ENCODE data around the gene RAB11FIP4.

DNA sequence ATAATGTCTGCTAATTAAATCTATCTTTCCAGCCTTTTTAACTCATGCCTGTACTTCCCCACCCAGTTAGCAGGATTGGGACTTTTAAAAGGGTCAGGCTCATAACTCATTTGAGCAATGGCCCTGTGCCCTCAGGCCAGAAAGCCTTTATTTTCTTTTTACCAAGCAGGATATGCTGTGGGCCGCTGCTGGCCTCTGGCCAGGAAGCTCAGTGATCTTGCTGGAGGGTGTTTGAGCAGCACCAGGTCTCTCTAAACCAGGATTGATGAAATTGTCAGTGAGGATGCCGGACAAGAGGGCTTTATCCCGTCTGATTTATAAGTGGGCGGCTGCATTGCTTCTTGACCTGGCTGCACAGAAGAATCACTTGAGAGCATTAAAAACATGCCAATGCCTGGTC lies 187.8 kb downstream of the RAB11FIP4 start:
- TF ChIP-seq, protein P1, sequence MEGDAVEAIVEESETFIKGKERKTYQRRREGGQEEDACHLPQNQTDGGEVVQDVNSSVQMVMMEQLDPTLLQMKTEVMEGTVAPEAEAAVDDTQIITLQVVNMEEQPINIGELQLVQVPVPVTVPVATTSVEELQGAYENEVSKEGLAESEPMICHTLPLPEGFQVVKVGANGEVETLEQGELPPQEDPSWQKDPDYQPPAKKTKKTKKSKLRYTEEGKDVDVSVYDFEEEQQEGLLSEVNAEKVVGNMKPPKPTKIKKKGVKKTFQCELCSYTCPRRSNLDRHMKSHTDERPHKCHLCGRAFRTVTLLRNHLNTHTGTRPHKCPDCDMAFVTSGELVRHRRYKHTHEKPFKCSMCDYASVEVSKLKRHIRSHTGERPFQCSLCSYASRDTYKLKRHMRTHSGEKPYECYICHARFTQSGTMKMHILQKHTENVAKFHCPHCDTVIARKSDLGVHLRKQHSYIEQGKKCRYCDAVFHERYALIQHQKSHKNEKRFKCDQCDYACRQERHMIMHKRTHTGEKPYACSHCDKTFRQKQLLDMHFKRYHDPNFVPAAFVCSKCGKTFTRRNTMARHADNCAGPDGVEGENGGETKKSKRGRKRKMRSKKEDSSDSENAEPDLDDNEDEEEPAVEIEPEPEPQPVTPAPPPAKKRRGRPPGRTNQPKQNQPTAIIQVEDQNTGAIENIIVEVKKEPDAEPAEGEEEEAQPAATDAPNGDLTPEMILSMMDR (IDR thresholded peaks at IDR 0.05), result no peak
- no peak for TF ChIP-seq ESRRA (CRISPR knock-in tag; IDR thresholded peaks at IDR 0.05; ENCODE audit: borderline replicate concordance)

Measured in WTC11 (cell line).